ENCODE data around the gene CCDC73.
A peak's percentile ranks its signal among the peaks of the same experiment; 100 is the strongest.
"Not testable (repeated sequence)": the region's sequence is repeated elsewhere in the genome, so short reads cannot be mapped to it uniquely, and the experiment has no call there.

Gene CCDC73

DNA sequence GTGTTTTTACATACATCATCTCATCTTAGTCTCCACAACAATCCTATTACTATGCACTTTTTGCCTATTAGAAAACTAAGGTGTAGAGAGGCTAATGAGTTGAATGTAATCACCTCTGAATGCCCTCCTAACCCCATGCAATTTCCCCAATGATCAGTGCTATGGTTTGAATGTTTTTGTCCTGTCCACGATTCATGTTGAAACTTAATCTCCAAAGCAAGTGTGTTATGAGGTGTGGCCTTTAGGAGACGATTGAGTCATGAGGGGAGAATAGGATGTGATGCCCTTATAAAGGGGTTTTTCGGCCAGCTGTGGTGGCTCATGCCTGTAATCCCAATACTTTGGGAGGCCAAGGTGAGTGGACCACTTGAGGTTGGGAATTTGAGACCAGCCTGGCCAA, 2.0 kb upstream of the CCDC73 start:
- no peak for DNase-seq (ENCODE audit: low read depth)

DNA sequence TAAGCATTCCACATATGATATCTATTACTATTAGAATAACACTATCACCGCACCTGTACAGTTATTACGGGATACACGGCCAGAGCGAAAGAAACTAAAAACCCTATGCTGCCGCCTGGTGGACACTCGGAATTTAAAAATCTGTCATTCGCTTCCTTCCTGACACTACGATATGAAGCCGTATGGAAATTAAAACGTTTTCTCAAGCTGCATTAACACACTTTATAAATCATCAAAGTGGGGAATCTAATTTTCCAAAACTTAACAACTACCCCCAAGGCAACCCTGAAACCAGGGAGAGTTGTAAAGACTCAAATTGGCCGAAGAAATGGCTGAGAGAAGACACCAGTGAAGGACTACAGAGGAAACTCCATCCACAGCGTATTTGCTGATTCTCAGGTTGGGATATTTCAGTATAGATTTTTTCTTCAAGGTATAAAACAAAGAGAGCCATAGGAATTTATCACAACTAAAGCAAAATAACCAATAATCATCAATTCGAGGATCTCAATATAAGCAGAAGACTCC, 1.4 kb downstream of the CCDC73 start:
- DNase-seq (ENCODE audit: low read depth) = no peak

DNA sequence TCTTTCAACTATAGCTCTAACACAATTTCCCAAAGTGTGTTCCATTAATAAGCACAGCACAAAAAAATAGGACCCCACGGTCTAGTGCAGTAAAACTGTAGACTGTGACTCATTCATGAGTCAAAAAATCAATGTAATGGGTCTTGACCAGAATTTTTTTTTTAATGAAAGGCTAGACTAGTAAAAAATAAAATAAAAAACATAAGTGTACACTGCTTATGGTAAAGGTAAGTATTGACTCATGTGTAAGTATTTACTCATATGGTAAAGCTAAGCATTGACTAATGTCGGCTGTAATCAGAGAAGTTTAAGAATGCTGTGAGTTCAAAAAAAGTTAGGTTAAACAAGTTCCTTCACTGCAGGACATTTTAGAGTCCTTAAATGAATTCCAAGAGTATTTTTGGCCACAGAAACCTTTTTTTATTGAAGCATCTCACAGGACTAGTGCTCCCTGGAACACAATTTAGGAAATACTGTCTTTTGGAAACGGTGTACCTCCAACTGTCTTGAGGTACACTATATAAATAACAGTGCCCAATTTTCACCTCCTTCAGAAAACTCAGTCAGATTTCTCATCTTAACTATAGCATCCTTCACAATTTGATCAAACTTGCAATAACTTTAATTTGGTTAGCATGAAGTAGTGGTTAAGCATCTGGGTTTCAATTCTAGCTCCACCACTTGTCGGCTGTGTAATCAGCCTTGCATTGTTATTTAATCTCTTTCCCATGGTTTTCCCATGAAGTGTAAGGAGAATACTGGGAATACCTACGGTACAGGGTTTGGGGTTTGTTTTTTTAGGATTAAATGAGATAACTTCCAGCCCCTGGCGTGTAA, 2.1 kb downstream of the CCDC73 start:
- DNase-seq (ENCODE audit: low read depth) = no peak

DNA sequence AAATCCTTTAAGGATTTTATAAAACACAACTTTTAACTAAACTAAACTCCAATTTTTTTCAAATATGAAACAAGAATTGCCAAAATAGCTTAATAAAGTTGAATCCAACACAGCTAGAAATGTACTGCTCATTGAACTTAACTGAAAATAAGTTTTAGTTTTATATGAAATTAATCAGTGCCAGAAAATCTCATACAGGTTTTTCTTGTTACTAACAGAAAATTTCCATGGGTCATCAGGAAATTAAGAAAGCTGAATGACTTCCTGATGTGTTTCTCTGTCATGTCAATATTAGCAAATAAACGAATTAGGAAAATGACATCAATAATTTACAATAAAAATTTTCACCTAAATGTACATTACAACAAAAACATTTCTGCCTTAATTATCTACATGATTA, 3.5 kb downstream of the CCDC73 start:
- DNase-seq (ENCODE audit: low read depth) = no peak

DNA sequence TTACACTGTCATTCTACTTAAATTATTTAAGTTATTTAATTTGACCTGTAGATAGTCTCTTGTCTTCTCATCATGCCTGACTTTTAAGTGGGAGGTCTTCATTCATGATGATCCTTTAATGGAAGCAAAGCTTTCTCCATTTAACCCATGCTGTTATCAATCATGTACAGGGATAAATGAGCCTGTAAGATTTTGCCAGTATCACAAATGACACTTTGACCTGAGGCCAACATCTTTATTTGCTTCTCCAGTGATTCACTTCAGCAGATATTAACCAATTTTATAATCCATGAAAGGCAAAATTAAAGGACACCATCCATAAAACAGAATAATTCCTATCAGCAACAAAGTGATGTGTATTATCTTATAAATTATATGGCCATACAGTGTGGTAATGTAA, 7.7 kb downstream of the CCDC73 start:
- DNase-seq (ENCODE audit: low read depth) = no peak

DNA sequence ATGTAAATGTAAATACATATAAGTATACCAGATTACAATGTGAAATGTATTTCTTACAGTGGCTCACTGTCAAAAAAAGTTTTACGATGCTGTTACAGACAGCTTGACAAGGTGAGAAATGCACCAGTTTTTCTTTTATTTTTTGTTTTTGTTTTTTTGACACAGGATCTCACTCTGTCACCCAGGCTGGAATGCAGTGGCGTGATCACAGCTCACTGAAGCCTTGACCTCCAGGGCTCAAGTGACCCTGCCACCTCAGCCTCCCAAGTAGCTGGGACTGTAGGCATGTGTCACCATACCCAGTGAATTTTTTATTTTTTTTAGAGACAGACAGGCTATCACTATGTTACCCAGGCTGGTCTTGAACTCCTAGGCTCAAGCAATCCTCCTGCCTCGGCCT, 9.2 kb downstream of the CCDC73 start:
- no peak for DNase-seq (ENCODE audit: low read depth)

DNA sequence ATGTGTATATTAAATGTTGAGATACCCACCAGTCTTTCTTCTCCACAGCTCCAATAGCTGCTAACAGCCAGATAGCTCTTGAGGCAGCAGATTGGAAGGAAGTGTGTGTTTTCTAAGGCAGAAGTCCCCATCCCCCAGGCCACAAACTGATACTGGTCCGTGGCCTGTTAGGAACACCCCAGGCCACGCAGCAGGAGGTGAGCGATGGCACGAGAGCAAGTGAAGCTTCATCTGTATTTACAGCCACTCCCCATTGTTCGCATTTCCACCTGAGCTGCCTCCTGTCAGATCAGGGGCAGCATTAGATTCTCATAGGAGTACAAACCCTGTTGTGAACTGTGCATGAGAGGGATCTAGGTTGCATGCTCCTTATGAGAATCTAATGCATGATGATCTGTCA, 12.7 kb downstream of the CCDC73 start:
- DNase-seq (ENCODE audit: low read depth) = no peak

DNA sequence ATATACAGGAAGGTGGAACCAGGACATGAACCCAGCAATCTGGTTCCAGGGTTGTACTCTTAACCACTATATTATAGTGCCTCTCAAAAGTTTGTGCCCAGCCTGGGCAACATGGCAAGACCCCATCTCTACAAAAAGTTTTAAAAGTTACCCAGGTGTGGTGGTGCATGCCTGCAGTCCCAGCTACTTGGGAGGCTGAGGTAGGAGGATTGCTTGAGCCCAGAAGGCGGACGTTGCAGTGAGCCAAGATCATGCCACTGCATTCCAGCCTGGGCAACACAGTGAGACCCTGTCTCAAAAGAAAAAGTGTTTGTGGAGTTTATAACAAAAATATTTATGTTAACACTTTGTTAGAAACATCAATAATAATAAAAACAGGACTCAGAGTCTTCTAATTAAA, 13.6 kb downstream of the CCDC73 start:
- not testable (repeated sequence) for DNase-seq (ENCODE audit: low read depth)

DNA sequence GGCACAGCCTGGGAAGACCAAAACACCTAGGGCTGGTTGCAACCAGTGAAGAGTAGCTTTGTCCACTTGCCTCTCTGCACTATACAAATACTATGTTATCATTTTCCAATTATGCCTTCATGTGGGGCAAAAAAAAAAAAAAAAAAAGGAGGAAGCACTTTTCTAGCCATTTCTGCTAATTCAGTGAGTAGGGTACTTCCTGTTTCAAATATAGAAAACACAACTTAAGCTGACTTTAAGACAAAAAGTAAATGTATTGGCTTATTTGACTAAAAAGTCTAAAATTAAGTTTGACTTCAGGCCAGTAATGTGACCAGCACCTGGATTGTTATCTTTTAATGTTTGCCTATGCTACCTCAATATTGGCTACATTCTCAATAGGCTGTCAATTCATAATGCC, 15.3 kb downstream of the CCDC73 start:
- DNase-seq (ENCODE audit: low read depth) = no peak

DNA sequence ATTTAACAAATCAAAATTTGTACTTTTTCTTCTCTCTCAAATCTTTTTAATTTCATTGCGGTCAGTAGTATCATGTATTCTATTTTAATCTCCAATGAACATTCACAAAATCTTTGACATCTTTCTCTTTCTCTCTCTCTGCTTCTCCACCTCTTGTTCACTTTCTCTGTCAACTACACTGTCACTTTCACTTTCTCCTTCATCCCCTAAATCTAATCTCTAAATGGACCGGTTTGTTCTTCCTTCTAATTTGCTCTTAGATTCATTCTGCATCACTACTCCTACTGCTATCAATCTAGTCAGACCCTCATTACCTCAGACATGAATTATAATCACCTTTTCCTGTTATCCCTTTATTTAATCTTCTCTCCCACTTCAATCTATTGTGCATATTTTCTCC, 18.6 kb downstream of the CCDC73 start:
- DNase-seq (ENCODE audit: low read depth) = no peak

DNA sequence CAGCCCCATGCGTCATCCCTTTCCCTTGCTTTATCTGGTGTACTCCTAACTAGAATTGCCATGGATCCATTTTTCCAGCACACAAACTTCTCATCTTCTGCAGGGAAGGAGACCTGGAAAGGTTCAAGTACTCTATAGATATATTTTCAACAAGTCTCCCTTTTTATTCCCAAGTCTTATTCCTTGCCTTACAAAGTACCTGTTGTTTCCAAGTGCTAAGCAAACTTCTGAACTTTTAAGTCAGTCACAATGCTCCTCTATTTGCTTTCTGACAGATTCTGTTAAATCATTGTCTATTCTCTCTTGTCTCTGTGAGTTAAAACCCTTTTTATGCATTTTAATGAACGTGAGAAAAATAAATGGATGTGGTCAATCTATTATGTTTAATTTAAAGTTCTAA, 20.4 kb downstream of the CCDC73 start:
- DNase-seq (ENCODE audit: low read depth) = no peak

DNA sequence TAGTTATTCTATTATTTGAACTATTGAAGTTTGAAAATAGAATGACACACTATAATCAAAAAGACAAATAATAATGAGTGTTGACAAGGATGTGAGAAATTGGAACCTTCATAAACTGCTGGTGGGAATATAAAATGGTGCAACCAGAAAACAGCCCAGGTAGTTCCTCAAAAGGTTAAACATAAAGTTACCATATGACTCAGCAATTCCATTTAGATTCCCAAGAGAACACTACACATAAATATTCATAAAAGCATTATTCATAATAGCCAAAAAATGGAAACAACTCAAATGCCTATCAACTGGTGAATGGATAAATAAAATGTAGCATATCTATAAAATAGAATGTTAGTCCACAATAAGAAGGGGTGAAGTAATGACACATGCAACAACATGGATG, 21.7 kb downstream of the CCDC73 start:
- DNase-seq (ENCODE audit: low read depth) = no peak

DNA sequence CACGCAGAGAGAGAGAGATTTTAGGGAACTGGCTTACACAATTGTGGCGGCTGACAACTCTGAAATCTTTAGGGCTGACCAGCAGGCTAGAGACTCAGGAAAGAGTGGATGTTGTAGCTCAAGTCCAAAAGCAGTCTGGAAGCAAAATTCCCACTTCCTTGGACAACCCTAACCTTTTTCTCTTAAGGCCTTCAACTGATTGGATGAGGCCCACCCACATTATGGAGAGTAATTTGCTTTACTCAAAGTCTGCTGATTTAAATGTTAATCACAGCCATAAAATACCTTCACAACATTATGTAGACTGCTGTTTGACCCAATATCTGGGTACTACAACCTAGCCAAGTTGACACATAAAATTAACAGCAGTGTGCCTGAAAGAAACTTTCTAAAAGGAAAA, 32.7 kb downstream of the CCDC73 start:
- not testable (repeated sequence) for DNase-seq (ENCODE audit: low read depth)

DNA sequence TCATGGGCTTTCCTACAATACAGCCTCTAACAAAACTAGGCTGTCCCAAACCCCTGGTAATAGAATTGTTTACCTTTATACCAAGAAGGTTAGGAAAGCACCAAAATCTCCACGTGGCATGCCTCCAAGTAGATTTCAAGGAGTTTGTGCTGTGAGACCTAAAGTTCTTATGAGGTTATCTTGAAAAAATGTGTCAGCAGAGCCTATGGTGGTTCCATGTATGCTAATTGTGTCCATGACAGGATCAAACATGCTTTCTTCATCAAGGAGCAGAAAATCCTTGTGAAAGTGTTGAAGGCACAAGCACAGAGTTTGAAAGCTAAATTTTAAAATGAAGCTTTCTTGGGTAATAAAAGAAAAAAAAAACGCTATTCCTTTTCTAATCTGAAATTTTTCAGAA, 36.2 kb downstream of the CCDC73 start:
- DNase-seq (ENCODE audit: low read depth) = no peak

DNA sequence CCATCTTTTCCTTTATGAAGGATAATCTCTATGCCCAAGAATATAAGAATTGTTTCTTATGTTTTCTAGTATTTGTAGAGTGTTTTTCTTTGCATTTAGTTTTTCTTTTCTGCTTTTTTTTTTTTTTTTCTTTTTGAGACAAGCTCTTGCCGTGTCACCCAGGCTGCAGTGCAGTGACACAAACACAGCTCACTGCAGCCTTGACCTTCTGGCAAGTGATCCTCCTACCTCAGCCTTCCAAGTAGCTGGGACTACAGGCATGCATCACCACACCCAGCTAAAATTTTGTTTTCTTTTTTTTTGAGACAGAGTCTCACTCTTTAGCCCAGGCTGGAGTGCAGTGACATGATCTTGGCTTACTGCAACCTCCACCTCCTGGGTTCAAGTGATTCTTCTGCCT, 41.3 kb downstream of the CCDC73 start:
- DNase-seq (ENCODE audit: low read depth) = not testable (repeated sequence)

DNA sequence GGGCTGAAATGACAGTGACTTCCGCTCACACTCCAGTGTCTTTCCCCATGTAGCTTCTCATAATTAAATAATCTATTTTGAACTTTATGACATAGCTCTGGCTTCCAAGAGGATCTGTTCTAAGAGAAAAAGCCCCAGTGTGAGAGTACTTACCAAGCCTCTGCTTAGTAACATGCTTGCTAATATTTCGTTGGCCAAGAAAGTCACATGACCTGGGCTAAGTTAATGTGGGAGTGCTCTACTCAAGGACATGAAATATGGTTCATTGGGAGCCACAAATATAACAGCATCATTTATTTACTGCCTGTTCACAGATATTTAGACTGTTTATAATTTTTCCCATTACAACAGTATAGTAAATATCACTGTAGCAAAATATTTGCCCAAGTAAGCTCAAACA, 42.5 kb downstream of the CCDC73 start:
- no peak for DNase-seq (ENCODE audit: low read depth)

DNA sequence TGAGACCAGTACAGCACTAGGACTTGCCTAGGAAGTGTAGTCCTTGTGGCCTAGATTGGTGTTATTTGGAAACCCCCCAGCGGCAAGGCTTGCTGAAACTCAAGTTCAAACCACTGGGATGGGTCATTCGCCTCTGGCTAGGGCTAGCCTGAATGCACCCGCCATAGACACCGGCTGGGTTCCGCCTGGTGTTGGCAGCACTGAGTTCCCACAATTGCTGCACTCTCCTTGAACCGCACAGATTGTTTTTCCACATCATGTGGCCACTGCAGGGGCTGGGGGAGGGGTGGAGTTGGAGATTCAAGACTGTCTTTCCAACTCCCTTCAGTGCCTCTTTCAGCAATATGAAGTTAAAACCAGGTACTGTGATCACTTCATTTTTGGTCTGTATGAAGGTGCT, 43.1 kb downstream of the CCDC73 start:
- no peak for DNase-seq (ENCODE audit: low read depth)

DNA sequence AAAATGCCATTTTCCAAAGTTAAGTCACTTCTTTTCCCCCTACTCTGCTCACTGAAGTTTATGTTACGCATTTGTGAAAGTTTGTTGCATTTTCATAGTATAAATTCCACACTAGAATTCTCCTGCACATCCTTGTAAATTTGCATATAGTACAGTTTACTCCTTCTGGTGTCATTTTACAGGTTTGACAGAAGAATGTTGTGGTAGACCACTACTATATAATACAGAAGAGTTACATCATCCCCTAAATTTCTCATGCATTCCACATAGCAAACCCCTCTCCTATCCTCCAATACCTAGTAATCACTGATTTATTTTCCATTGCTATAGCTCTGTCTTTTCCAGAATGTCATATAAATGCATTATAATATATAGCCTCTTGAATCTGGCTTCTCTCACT, 64.5 kb downstream of the CCDC73 start:
- DNase-seq (ENCODE audit: low read depth) = no peak

DNA sequence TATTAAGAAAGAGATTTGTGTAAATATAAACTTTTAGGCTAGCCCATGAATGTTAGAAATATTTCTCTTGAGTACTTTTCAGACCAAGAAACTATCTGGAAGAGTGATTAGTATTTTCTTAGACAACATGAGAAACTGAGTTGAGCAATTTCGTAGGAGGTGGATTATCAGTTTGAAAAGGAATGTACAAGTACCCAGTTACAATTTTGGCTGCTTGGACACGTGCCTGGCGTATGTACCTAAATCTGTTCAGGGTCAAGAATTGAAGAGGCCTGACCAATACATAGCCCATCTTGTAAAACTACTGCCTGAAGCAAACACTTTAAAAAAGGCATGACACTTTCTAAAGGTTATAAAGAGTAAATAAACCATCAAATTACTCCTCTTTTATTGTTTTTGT, 71.1 kb downstream of the CCDC73 start:
- DNase-seq (ENCODE audit: low read depth) = no peak

DNA sequence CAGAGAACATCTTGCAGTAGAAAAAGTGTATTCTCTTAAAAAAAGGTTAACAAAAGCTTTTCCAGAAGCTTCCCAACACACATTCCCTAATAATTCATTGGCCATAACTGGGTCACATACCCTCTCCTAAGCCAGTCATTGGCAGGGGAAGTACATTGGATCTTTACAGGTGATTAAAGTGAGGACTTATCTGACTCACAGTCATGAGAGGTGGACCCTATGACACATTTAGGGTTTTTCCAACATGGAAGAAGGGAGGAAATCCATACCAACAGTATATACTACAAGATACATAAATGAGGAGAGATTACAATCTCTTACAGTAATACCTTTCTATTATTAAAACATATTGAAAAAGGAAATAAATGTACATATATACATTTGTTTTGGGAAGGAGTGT, 72.2 kb downstream of the CCDC73 start:
- DNase-seq (ENCODE audit: low read depth) = no peak

DNA sequence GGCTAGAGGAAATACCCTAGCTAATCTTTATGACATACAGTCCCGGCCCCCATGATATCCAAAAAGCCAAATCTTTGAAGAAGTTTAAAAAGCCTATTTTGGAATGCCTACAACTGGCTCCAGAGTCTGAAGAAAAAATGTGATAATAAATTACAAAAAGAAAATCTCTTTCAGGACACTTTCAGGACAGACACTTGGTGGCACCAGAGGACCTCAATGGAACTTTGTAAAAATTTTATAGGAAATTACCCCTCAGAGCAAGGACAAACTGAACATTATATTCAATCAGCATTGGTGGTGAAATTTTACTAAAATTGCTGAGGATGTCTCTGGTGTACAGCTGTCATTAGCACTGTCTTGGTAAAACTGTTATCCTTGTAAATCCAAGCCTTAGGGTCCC, 81.0 kb downstream of the CCDC73 start:
- no peak for DNase-seq (ENCODE audit: low read depth)

DNA sequence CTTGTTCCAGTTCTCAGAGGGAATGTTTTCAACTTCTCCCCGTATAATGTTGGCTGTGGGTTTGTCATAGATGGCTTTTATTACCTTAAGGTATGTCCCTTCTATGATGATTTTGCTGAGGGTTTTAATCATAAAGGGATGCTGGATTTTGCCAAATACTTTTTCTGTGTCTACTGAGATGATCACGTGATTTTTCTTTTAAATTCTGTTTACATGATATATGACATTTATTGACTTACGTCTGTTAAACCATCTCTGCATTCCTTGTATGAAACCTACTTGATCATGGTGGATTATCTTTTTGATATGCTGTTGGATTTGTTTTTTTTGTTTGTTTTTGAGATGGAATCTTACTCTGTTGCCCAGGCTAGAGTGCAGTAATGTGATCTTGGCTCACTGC, 85.5 kb downstream of the CCDC73 start:
- DNase-seq (ENCODE audit: low read depth) = not testable (repeated sequence)

DNA sequence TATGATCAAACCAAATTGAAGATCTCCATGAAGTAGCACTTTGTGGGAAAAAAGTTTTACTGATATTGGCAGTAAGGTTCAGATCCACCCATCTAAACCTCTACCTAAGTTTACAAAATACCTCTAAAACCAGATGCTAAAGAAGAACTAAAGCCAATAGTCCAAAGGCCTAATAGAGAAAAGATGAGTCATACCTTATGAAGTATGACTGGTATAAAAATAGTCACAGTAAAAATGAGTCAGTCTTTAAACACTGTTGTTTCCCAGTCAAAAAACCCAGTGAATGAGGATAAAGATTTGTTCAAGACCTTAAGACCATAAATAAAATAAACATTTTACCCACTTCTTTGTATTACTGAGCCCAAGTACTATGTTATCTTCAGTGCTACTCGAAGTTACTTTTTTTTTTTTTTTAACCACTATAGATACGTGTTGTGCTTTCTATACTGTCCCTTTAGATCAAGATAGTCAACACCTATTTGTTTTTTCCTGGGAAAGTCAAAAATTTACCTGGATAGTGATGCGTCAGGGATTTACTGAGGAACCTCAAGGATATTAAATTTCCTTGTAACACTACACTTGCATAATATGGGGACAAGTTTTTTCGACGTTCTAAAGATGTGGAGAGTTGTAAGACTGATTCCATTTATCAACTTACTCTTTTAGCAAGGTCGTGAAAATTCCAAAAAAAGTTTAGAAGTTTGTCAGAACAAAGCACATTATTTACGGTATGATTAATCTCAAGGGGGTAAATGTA, 87.3 kb downstream of the CCDC73 start:
- DNase-seq (ENCODE audit: low read depth) = peak; percentile 32
